ENCODE data around the gene LRRC4B.
"Not testable (repeated sequence)": the region's sequence is repeated elsewhere in the genome, so short reads cannot be mapped to it uniquely, and the experiment has no call there.

LRRC4B gene

GRCh38 chr19:50553134-50553703, 15.0 kb downstream of the LRRC4B start:
- DNase-seq (ENCODE audit: low spot score), result no peak

GRCh38 chr19:50552540-50552939, 15.7 kb downstream of the LRRC4B start:
- DNase-seq (ENCODE audit: low spot score), result no peak

GRCh38 chr19:50551715-50552187, 16.5 kb downstream of the LRRC4B start:
- DNase-seq (ENCODE audit: low spot score), result no peak

- no peak for DNase-seq (ENCODE audit: low spot score)
Measured at GRCh38 chr19:50551034-50551714, 17.1 kb downstream of the LRRC4B start.

GRCh38 chr19:50550594-50550966, 17.7 kb downstream of the LRRC4B start:
- DNase-seq (ENCODE audit: low spot score), result no peak

GRCh38 chr19:50549927-50550593, 18.2 kb downstream of the LRRC4B start:
- no peak for DNase-seq (ENCODE audit: low spot score)

GRCh38 chr19:50549059-50549926, 18.9 kb downstream of the LRRC4B start:
- no peak for DNase-seq (ENCODE audit: low spot score)

GRCh38 chr19:50548191-50549058, 19.8 kb downstream of the LRRC4B start:
- DNase-seq (ENCODE audit: low spot score), result no peak

- no peak for DNase-seq (ENCODE audit: low spot score)
Measured at GRCh38 chr19:50547385-50548190, 20.6 kb downstream of the LRRC4B start.

GRCh38 chr19:50546527-50547221, 21.6 kb downstream of the LRRC4B start:
- no peak for DNase-seq (ENCODE audit: low spot score)

GRCh38 chr19:50542943-50543342, 25.3 kb downstream of the LRRC4B start:
- DNase-seq (ENCODE audit: low spot score), result no peak

- DNase-seq (ENCODE audit: low spot score), result peak; percentile 94
Measured at GRCh38 chr19:50537769-50538230, 30.4 kb downstream of the LRRC4B start.

GRCh38 chr19:50537306-50537685, 30.9 kb downstream of the LRRC4B start:
- no peak for DNase-seq (ENCODE audit: low spot score)

GRCh38 chr19:50536662-50537305, 31.5 kb downstream of the LRRC4B start:
- no peak for DNase-seq (ENCODE audit: low spot score)

- DNase-seq (ENCODE audit: low spot score), result no peak
Measured at GRCh38 chr19:50535672-50536187, 32.5 kb downstream of the LRRC4B start.

GRCh38 chr19:50534478-50534877, 33.8 kb downstream of the LRRC4B start:
- DNase-seq (ENCODE audit: low spot score), result no peak

- no peak for DNase-seq (ENCODE audit: low spot score)
Measured at GRCh38 chr19:50532952-50533351, 35.3 kb downstream of the LRRC4B start.

GRCh38 chr19:50531171-50531612, 37.0 kb downstream of the LRRC4B start:
- DNase-seq (ENCODE audit: low spot score), result no peak

GRCh38 chr19:50528052-50528451, 40.2 kb downstream of the LRRC4B start:
- not testable (repeated sequence) for DNase-seq (ENCODE audit: low spot score)

Measured in GM03348 (cell line).